HG03139 (cell line): Measurements from ENCODE around the gene HPS1.

ENCODE experiments used
- ATAC-seq: cut with Tn5 transposase; IDR thresholded peaks from one replicate; pipeline ENCODE4 v1.9.1; 2021; ENCODE audit not compliant: unreplicated experiment

Gene HPS1

DNA sequence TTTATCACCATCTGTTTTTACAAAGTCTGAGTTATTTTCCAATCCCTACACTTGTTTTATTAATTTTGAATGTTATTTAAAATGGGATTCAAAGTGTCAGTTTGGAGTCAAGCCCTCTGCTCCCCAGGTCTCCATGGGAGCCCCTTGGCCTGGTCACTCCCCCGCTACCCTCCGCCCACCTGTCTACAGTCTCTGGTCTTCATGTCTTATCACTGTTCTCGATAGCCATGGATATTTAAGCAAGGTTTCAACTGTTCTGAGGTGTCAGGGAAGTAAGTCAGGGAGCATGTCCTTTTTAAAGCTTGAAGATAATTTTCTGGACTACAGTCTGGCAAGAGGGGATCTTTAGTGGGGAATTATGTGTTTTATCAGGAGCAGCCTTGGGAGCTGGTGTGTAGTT lies 19.1 kb upstream of the HPS1 start:
- ATAC-seq = no peak

DNA sequence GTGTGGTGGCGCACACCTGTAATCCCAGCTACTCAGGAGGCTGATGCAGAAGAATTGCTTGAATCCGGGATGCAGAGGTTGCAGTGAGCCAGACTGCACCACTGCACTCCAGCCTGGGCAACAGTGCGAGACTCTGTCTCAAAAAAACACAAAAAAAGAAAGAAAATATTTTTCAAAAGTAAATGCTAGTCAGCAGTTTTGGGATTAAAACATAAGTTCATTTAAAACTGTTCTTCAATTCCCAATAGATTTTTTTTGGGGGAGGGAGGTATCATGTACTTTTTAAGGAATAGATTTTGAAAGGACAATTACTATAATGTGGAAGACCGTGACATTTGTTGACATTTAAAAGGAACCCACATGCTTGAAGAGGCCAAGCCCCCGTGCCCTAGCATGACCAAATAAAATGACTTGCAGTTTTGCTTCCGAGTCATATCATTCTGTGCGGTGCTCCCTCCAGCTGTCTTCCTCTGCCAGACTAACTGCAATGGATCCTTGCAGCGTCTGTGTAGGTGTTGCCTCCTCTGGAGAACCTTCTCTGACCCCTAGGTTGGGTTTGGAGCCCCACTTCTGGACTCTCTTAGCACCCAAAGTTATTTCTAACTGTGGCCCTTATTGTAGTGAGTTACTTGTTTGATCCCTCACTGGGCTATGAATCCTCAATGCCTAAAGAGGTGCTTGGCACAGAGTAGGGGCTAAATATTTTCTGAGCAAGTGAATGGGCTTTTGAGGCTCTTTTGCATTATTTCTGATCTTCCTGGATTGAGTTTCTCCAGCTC lies 17.4 kb upstream of the HPS1 start:
- no peak for ATAC-seq

DNA sequence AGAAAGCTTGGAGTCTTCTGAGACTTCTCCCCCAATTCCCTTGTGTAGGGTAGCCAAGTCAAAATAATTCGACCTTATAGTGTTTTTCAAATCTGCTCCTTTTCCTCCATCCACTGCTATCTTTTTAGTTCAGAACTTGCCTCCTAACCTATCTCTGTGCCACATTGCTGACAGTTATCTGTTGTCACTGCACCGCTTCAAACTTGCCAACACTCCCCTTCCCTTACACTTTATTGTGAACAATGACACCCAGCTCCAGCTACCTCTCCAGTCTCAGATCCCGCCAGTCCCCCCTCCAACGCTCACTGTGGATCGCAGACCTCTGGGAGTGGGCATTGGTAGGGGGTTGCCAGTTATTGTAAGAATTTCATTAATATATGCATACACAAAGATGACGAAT lies 16.3 kb upstream of the HPS1 start:
- no peak for ATAC-seq

- ATAC-seq = no peak
These were observed 14.7 kb upstream of the HPS1 start for GRCh38 chr10:98461500-98461842.

GRCh38 chr10:98460837-98461499 lies 14.2 kb upstream of the HPS1 start:
- ATAC-seq = no peak

- no peak for ATAC-seq
These were observed 12.4 kb upstream of the HPS1 start for GRCh38 chr10:98458809-98459784.

- ATAC-seq = no peak
These were observed 11.0 kb upstream of the HPS1 start for GRCh38 chr10:98457721-98458120.

- ATAC-seq = no peak
These were observed 10.1 kb upstream of the HPS1 start for GRCh38 chr10:98456686-98457482.

DNA sequence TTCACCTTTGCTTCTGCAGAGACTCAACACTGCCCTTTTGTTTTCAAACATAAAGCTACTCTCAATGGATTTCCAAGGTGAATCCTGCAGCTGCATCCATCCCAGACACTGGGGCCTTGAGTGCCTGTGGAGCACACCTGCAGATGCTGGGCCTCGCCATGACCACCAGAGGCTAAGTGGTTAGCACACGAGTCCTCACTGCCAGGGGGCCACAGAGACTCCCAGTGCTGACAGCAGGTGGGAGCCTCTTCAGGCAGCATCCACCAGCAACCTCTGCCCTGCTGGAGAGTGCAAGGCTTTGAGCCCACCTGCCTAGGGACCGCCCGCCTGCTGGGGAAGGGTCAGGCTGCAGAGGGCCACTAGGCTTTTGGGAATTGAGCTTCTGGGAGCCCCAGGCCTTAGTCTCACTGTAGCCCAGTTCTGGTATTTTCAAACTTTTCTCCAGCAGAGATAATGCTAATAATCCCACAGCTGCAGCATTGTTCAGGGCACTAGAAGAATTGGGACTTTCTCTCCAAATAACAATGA lies 9.4 kb upstream of the HPS1 start:
- no peak for ATAC-seq

GRCh38 chr10:98453729-98454128 lies 7.0 kb upstream of the HPS1 start:
- no peak for ATAC-seq

GRCh38 chr10:98450618-98451017 lies 3.9 kb upstream of the HPS1 start:
- no peak for ATAC-seq

DNA sequence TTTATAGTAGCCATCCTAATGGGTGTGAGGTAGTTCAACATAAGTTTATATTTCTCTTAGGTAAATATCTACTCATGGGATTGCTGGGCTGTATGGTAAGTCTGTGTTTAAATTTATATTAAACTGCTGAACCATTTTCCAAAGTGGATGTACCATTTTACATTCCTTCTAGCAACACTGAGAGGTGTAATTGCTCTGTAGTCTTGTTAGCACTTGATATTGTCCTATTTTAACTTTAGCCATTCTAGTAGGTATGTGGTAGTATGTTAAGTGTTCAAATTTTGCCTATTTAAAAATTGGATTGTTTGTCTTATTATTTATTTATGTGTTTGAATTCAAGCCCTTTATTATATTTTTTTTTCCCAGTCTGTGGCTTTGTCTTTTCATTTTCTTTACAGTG lies 2.6 kb upstream of the HPS1 start:
- no peak for ATAC-seq

DNA sequence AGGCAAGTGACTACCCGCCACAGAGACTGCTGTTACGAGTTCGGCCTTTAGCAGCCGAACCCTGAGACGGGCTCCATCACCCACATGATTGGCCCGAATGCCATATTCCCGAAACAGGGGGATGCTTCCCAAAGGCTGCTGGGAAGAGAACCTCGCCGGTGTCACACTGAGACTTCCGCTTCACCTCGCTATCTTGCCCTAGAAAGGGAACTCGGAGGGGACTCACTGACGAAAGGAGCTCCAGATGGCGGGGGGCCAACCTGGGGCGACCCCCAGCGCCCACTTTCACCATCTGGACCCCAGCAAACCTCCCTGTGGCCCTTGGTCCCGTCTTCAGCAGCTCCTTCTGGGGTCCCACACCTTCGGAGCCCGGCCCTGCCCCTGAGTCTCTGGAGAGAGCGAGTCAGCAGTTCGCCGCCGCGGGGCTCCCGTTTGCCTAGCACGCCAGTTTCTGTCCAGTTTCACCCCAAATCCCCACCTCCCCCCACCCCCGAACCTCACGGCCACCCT lies 529 bp downstream of the HPS1 start:
- peak; percentile 32 for ATAC-seq

GRCh38 chr10:98445200-98445812 lies 1.4 kb downstream of the HPS1 start:
- ATAC-seq = no peak

- ATAC-seq = no peak
These were observed 2.3 kb downstream of the HPS1 start for GRCh38 chr10:98444314-98445006.

DNA sequence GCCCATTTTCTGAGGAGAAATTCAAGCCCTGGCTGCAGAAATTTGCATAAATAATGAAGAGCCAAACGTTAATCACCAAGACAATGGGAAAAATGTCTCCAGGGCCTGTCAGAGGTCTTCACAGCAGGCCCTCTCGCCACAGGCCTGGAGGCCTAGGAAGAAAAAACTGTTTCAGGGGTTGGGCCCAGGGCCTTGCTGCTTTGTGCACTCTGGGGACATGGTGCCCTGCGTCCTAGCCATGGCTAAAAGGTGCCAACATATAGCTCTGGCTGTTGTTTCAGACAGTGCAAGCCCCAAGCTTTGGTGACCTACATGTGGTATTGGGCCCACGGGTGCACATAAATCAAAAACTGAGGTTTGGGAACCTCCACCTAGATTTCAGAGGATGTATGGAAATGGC lies 8.0 kb downstream of the HPS1 start:
- no peak for ATAC-seq

DNA sequence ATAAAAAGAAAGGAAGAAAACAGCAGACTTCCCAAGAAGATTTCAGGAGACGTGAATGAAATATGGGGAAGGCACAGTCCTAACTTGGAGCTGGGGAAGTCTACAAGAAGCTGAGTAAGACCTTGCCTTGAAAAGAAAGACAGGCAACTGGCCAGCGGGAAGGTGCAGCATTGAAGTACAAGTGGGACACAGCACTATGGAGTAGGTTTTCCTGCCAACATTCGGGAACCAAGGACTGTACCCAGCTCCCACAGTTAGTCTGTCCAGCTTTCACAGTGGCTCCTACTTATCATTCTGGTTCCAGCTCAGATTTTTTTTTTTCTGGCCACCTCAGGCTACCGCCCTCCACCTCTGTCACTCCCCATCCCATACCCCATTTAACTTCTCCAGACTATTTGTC lies 10.0 kb downstream of the HPS1 start:
- no peak for ATAC-seq

DNA sequence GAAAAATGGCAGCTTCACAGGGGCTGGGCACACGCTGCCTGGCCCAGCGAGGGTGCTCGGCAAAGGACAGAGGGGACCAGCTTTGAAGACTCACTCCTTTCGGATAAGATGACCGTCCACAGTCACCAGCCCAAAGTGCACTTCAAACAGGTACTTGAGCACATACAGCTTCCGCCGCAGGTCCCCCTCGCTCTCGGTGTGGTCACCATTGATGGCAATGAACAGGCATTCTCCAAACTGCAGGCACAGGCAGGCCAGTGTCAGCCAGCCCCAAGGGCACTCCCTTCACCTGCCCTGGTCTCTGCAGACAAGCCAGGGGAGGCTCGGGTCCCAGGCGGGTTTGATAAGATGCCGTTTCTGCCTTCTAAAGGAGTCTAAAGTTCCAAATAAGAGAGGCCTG lies 11.6 kb downstream of the HPS1 start:
- no peak for ATAC-seq
